GM12872 (cell line): Measurements from ENCODE around the gene ATP13A4.

ENCODE experiments used
- TF ChIP-seq, protein P1 (sequence below): IDR thresholded peaks from 3 replicates; pipeline ENCODE4 v1.5.1; 2011; ENCODE audit warnings: low read depth, mild to moderate bottlenecking, low read length, moderate library complexity; ENCODE audit not compliant: insufficient read depth

The ATP13A4 gene

DNA sequence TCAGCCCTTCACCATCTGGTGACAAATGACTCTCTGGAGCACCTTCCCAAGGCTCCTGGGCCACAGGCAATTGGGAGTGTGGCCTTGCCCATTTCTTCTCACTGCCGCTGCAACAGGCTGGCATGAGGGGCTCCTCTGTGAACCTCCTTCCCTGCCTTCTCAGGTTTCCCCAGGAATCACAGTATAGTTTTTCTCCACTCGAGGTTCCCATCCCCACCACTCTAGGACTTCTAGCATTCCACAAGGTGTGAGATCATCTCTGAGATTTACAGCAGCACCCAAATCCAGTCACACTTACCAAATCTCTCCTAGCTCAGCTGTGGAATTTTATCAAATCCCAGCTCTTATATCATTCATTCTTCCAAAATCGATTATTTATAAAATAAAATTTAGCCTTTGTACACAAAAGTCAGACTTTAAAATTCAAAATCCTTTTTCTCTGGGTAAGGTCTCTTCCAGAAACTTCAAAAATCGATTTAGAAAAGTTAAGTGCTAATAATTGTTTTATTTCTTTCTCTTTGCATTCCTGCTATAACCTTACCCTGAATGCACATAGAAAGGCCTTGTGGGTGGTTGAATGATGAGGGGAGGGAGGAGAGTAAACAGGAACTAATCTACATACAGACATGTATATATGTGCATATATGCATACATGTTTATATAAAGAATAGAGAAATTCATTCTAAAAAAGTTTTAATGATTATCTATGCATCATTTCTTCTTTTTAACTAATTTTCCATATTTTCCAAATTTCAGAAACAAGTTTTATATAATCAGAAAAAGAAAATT, 18.9 kb upstream of the ATP13A4 start:
- TF ChIP-seq, protein P1, sequence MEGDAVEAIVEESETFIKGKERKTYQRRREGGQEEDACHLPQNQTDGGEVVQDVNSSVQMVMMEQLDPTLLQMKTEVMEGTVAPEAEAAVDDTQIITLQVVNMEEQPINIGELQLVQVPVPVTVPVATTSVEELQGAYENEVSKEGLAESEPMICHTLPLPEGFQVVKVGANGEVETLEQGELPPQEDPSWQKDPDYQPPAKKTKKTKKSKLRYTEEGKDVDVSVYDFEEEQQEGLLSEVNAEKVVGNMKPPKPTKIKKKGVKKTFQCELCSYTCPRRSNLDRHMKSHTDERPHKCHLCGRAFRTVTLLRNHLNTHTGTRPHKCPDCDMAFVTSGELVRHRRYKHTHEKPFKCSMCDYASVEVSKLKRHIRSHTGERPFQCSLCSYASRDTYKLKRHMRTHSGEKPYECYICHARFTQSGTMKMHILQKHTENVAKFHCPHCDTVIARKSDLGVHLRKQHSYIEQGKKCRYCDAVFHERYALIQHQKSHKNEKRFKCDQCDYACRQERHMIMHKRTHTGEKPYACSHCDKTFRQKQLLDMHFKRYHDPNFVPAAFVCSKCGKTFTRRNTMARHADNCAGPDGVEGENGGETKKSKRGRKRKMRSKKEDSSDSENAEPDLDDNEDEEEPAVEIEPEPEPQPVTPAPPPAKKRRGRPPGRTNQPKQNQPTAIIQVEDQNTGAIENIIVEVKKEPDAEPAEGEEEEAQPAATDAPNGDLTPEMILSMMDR = no peak

DNA sequence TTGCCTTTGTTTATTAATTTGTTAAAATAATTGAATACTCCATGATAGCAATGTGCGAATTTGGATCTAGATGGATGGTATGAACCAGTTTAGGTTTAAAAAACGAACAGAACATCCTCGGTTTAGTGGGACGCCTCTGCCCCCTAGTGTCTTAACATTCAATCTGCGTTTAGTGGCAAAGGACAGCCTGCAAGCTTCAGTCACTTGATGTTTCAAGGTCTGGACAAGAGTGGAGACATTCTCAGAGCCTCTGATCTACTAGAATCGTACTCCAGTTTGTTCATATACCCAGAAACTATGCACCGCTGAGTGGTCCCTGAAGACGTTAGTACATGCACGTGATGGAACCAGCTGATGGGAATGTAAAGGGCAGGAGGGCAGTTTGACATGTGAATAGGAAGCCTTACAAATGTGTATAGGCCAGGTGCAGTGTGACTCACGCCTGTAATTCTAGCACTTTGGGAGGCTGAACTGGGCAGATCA, 17.8 kb upstream of the ATP13A4 start:
- TF ChIP-seq, protein P1 = peak; percentile 83

DNA sequence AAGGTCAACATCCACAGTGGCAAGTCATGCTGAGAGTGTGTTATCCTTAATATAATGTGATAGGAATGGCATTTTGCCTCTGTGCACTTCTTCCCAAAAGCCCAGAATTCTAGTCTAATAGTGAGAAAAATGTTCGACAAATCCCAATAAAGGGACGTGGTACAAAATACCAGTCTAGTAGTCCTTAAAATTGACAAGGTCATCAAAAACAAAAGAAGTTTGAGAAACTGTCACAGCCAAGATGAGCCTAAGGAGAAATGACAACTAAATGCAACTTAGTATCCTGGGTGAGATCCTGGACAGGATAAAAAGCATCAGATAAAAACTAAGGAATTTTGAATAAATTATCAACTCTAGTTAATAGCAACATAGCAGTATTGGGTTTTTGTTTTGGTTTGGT, 14.4 kb upstream of the ATP13A4 start:
- TF ChIP-seq, protein P1 = no peak

DNA sequence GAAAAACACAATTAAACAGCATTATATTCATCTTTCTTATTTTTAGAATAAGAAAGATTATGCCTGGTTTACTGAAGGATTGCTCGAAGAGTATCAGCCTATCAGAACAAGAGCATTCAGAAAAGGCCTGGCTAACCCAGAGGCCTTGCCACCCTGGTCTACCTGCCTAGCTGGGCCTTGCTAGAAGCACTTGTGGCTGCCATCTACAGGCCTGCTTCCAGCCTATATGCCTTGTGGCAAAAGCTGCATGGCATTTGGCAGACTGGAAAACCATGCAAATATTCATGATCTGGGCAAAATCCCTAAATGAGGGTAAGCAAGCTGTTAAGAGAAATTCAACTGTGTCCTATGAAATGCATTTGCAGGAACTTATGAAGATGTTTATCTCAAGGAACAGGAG, 9.3 kb upstream of the ATP13A4 start:
- TF ChIP-seq, protein P1 = no peak

DNA sequence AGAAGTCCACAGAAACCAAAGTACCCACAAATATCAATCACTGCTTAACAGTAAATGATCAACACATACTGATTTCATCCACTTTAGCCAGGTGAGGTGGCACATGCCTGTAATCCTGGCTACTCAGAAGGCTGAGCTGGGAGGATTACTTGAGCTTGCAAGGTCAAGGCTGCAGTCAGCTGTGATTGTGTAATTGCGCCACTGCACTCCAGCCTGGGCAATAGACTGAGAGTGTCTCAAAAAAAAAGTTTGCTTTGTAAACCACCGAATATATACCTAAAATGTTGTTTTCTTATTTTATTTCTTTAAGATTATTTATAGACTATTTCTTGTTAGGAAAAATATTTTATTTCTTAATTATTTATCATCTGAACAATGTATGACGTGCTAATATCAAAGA, 8.7 kb upstream of the ATP13A4 start:
- TF ChIP-seq, protein P1 = no peak

DNA sequence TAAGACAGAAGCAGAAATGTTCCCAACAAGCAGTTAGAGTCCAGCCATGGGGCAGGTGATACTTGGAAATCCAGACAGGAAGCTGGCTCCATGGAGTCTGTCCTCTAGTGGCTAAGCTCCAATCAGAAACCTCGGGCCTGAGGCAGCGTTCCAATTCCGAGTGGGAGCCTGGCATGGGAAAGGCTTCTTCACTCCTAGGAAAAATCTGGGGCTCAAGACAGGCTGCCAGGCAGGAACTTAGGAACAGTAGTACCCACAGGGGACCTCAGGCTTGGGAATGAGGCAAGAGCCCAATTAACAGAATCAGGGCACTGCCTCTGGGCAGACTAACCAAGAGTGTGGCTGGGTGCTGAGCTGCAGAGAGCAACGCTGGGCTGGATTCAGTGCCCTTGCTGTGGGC, 6.2 kb upstream of the ATP13A4 start:
- TF ChIP-seq, protein P1 = no peak

DNA sequence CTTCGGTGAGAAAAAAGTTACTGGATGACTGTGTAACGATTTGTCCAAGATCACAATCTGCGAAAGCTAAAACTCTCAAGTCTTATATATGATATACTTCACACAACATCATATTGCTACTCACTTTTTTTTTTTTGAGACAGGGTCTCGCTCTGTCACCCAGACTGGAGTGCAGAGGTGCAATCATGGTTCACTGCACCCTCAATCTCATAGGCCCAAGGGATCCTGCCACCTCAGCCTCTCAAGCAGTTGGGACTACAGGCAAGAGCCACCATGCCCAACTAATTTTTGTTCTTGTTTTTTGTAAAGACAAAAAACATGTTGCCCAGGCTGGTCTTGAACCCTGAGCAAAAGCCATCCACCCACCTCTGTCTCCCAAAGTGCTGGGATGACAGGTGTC, 5.4 kb upstream of the ATP13A4 start:
- TF ChIP-seq, protein P1 = no peak

DNA sequence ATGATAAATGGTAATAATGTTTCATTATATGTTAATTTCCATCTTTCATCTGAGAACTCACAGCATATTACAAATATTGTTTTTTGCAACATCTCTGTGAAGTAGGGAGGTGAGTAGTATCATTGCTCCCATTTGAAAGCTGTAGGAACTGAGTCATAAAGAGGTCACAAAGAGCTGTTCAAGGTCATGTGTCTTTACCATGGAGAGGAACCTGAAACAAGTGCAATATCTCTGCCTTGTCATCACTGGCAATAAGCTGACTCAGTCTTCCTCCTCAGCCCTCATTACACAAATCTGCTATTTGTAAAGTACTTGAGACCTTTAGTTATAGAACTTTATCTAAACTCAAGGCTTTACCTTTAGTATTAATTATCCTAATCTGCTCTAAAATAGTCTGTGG, 4.4 kb upstream of the ATP13A4 start:
- TF ChIP-seq, protein P1 = no peak
